ENCODE measurements around the gene NEURL1B.

NEURL1B gene

GRCh38 chr5:172640822-172641358, at the start of gene NEURL1B:
Gene NEURL1B, plus strand, starts transcription at chr5:172641263. Its CDS starts 144 bp downstream, at chr5:172641407.
- Histone ChIP-seq H3K27me3 (ENCODE audit: control insufficient read depth, insufficient read depth, low read length) (peaks cover 59% of the 10 kb centered on the region), H3K4me3 (ENCODE audit: low read depth, low read length) (peak within 1 kb of the TSS; percentile 79), H3K27ac (ENCODE audit: low read depth, low read length) (no peak within 1 kb of the TSS), H3K36me3 (ENCODE audit: control insufficient read depth, insufficient read depth, low read length) (no peaks in the 10 kb centered on the region), H3K9me3 (ENCODE audit: control insufficient read depth, insufficient read depth, low read depth, low read length) (no peaks in the 10 kb centered on the region), H3K4me1 (ENCODE audit: control insufficient read depth, insufficient read depth, low read length) (peaks cover 23% of the 10 kb centered on the region), H3K9ac (ENCODE audit: low read length) (peak within 1 kb of the TSS; percentile 68)

- Histone ChIP-seq H3K4me1 (ENCODE audit: control insufficient read depth, insufficient read depth, low read length) (peaks cover 13% of the 10 kb centered on the region), H3K36me3 (ENCODE audit: control insufficient read depth, insufficient read depth, low read length) (no peaks in the 10 kb centered on the region), H3K27me3 (ENCODE audit: control insufficient read depth, insufficient read depth, low read length) (peaks cover 5% of the 10 kb centered on the region; the same call in 1 of the 2 replicates), H3K27ac (ENCODE audit: low read depth, low read length) (no peak overlapping the region), H3K9ac (ENCODE audit: low read length) (no peak overlapping the region), H3K4me3 (ENCODE audit: low read depth, low read length) (no peak overlapping the region), H3K9me3 (ENCODE audit: control insufficient read depth, insufficient read depth, low read depth, low read length) (no peaks in the 10 kb centered on the region)
These were observed 49.4 kb upstream of the NEURL1B start for GRCh38 chr5:172591636-172592035.

GRCh38 chr5:172592881-172593280, 48.2 kb upstream of the NEURL1B start:
- Histone ChIP-seq H3K4me3 (ENCODE audit: low read depth, low read length) (no peak overlapping the region), H3K9ac (ENCODE audit: low read length) (no peak overlapping the region), H3K9me3 (ENCODE audit: control insufficient read depth, insufficient read depth, low read depth, low read length) (no peaks in the 10 kb centered on the region), H3K36me3 (ENCODE audit: control insufficient read depth, insufficient read depth, low read length) (no peaks in the 10 kb centered on the region), H3K27ac (ENCODE audit: low read depth, low read length) (no peak overlapping the region), H3K27me3 (ENCODE audit: control insufficient read depth, insufficient read depth, low read length) (peaks cover 3% of the 10 kb centered on the region; the same call in 1 of the 2 replicates), H3K4me1 (ENCODE audit: control insufficient read depth, insufficient read depth, low read length) (peaks cover 6% of the 10 kb centered on the region; the same call in 1 of the 2 replicates)

GRCh38 chr5:172593306-172593705, 47.8 kb upstream of the NEURL1B start:
- Histone ChIP-seq H3K9ac (ENCODE audit: low read length) (no peak overlapping the region), H3K9me3 (ENCODE audit: control insufficient read depth, insufficient read depth, low read depth, low read length) (no peaks in the 10 kb centered on the region), H3K36me3 (ENCODE audit: control insufficient read depth, insufficient read depth, low read length) (no peaks in the 10 kb centered on the region), H3K4me1 (ENCODE audit: control insufficient read depth, insufficient read depth, low read length) (peaks cover 9% of the 10 kb centered on the region; the same call in 1 of the 2 replicates), H3K4me3 (ENCODE audit: low read depth, low read length) (no peak overlapping the region), H3K27ac (ENCODE audit: low read depth, low read length) (no peak overlapping the region), H3K27me3 (ENCODE audit: control insufficient read depth, insufficient read depth, low read length) (0 out of 2 replicates have a peak, but pooled peaks cover under 1% of the 10 kb centered on the region)

DNA sequence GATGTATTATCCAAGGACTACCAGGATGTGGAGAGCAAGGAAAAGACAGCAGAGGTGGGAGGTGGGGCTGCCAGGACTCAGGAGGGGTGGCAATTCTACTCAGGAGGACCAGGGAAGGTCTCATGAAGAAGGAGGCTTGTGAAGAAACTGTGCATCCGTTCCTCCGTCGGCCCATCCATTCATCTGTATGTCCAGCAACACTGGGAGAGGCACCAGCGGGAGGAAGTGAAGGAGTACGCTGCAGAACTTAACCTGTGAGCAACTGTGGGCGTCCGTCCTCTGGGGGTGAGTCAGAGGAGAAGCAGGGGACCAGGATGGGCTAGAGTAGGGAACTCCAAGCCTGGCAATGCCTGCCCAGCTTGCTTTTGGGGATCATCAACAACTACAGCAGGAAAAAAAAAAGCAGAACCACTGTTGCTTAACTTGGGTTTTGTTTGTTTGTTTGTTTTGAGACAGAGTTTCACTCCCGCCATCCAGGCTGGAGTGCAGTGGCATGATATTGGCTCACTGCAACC, 47.3 kb upstream of the NEURL1B start:
- Histone ChIP-seq H3K36me3 (ENCODE audit: control insufficient read depth, insufficient read depth, low read length) (no peaks in the 10 kb centered on the region), H3K4me1 (ENCODE audit: control insufficient read depth, insufficient read depth, low read length) (peaks cover 11% of the 10 kb centered on the region; the same call in 1 of the 2 replicates), H3K27me3 (ENCODE audit: control insufficient read depth, insufficient read depth, low read length) (no peaks in the 10 kb centered on the region), H3K4me3 (ENCODE audit: low read depth, low read length) (no peak overlapping the region), H3K27ac (ENCODE audit: low read depth, low read length) (no peak overlapping the region), H3K9me3 (ENCODE audit: control insufficient read depth, insufficient read depth, low read depth, low read length) (no peaks in the 10 kb centered on the region), H3K9ac (ENCODE audit: low read length) (no peak overlapping the region)

DNA sequence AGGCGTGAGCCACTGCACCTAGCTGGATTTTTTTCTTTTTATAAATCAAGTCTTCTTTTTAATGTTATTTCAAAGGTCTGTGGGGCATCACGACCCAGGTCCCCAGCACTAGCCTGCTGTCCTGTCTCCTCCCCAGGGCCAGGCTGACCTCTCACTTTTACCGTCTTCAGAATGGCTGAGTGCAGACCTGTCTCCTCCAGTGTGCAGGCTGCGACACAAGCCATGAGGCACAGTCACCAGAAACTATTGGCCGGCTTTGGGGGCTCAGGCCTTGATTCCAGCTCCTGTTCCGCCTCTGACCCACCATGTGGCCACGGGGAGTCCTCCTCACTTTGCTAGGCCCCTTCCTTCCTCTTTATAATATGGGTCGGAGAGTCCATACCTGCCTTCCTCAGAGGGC, 46.6 kb upstream of the NEURL1B start:
- Histone ChIP-seq H3K9me3 (ENCODE audit: control insufficient read depth, insufficient read depth, low read depth, low read length) (no peaks in the 10 kb centered on the region), H3K27me3 (ENCODE audit: control insufficient read depth, insufficient read depth, low read length) (no peaks in the 10 kb centered on the region), H3K4me1 (ENCODE audit: control insufficient read depth, insufficient read depth, low read length) (peaks cover 11% of the 10 kb centered on the region; the same call in 1 of the 2 replicates), H3K4me3 (ENCODE audit: low read depth, low read length) (no peak overlapping the region), H3K27ac (ENCODE audit: low read depth, low read length) (no peak overlapping the region), H3K9ac (ENCODE audit: low read length) (no peak overlapping the region), H3K36me3 (ENCODE audit: control insufficient read depth, insufficient read depth, low read length) (no peaks in the 10 kb centered on the region)

GRCh38 chr5:172594867-172595466, 46.1 kb upstream of the NEURL1B start:
- Histone ChIP-seq H3K4me1 (ENCODE audit: control insufficient read depth, insufficient read depth, low read length) (peaks cover 11% of the 10 kb centered on the region; the same call in 1 of the 2 replicates), H3K9me3 (ENCODE audit: control insufficient read depth, insufficient read depth, low read depth, low read length) (no peaks in the 10 kb centered on the region), H3K9ac (ENCODE audit: low read length) (no peak overlapping the region)

GRCh38 chr5:172595596-172596455, 45.2 kb upstream of the NEURL1B start:
- Histone ChIP-seq H3K4me3 (ENCODE audit: low read depth, low read length) (no peak overlapping the region), H3K9me3 (ENCODE audit: control insufficient read depth, insufficient read depth, low read depth, low read length) (no peaks in the 10 kb centered on the region), H3K27ac (ENCODE audit: low read depth, low read length) (no peak overlapping the region), H3K9ac (ENCODE audit: low read length) (no peak overlapping the region), H3K4me1 (ENCODE audit: control insufficient read depth, insufficient read depth, low read length) (peaks cover 11% of the 10 kb centered on the region; the same call in 1 of the 2 replicates), H3K36me3 (ENCODE audit: control insufficient read depth, insufficient read depth, low read length) (no peaks in the 10 kb centered on the region), H3K27me3 (ENCODE audit: control insufficient read depth, insufficient read depth, low read length) (no peaks in the 10 kb centered on the region)

More at GRCh38 chr5:172594867-172595466, 46.1 kb upstream of the NEURL1B start:
- Histone ChIP-seq H3K27ac (ENCODE audit: low read depth, low read length) (no peak overlapping the region), H3K4me3 (ENCODE audit: low read depth, low read length) (no peak overlapping the region), H3K27me3 (ENCODE audit: control insufficient read depth, insufficient read depth, low read length) (no peaks in the 10 kb centered on the region), H3K36me3 (ENCODE audit: control insufficient read depth, insufficient read depth, low read length) (no peaks in the 10 kb centered on the region)

GRCh38 chr5:172596638-172597231, 44.3 kb upstream of the NEURL1B start:
- H3K4me3 ChIP-seq (ENCODE audit: low read depth, low read length) = no peak overlapping the region
- no peak overlapping the region for H3K27ac ChIP-seq (ENCODE audit: low read depth, low read length)
- peaks cover 11% of the 10 kb centered on the region; the same call in 1 of the 2 replicates for H3K4me1 ChIP-seq (ENCODE audit: control insufficient read depth, insufficient read depth, low read length)
- H3K27me3 ChIP-seq (ENCODE audit: control insufficient read depth, insufficient read depth, low read length) = no peaks in the 10 kb centered on the region
- no peaks in the 10 kb centered on the region for H3K9me3 ChIP-seq (ENCODE audit: control insufficient read depth, insufficient read depth, low read depth, low read length)
- H3K36me3 ChIP-seq (ENCODE audit: control insufficient read depth, insufficient read depth, low read length) = no peaks in the 10 kb centered on the region
- no peak overlapping the region for H3K9ac ChIP-seq (ENCODE audit: low read length)

- Histone ChIP-seq H3K27ac (ENCODE audit: low read depth, low read length) (no peak overlapping the region), H3K9me3 (ENCODE audit: control insufficient read depth, insufficient read depth, low read depth, low read length) (no peaks in the 10 kb centered on the region), H3K4me1 (ENCODE audit: control insufficient read depth, insufficient read depth, low read length) (peaks cover 13% of the 10 kb centered on the region; the same call in 1 of the 2 replicates), H3K27me3 (ENCODE audit: control insufficient read depth, insufficient read depth, low read length) (no peaks in the 10 kb centered on the region), H3K36me3 (ENCODE audit: control insufficient read depth, insufficient read depth, low read length) (no peaks in the 10 kb centered on the region), H3K9ac (ENCODE audit: low read length) (no peak overlapping the region), H3K4me3 (ENCODE audit: low read depth, low read length) (no peak overlapping the region)
These were observed 43.3 kb upstream of the NEURL1B start for GRCh38 chr5:172597755-172598155.
